ENCODE measurements around the gene MDFIC.

- TF ChIP-seq CTCF (IDR thresholded peaks at IDR 0.05) (no peak), EZH2 (IDR thresholded peaks at IDR 0.05; ENCODE audit: borderline replicate concordance, insufficient read depth, low read depth, low read length, poor library complexity, severe bottlenecking) (no peak)
Measured at GRCh38 chr7:115037128-115037802, 115.4 kb downstream of the MDFIC start.

Data from B cell (primary cell).